BE2C (cell line): ENCODE results near the gene OR10Z1.

Source experiments
- DNase-seq: peaks from one replicate; pipeline ENCODE4 v3.0.0-alpha.2; 2020
- H3K27me3 ChIP-seq: fragments of 250-450 bp; sonication (Bioruptor Pico); 2 replicates; pipeline ENCODE4 v1.5.1; 2020; ENCODE audit warnings: mild to moderate bottlenecking
- H3K36me3 ChIP-seq: fragments of 250-450 bp; sonication (Bioruptor Pico); 2 replicates; pipeline ENCODE4 v1.5.1; 2020; ENCODE audit warnings: mild to moderate bottlenecking
- H3K4me1 ChIP-seq: fragments of 250-450 bp; sonication (Bioruptor Pico); 2 replicates; pipeline ENCODE4 v1.5.1; 2020
- H3K4me3 ChIP-seq: 2 replicates; pipeline ENCODE4 v1.5.1; 2011; ENCODE audit warnings: low read depth, low read length
- H3K9me3 ChIP-seq: fragments of 250-450 bp; sonication (Bioruptor Pico); 2 replicates; pipeline ENCODE4 v1.5.1; 2020
- CTCF ChIP-seq: IDR thresholded peaks from 2 replicates; pipeline ENCODE4 v1.5.1; 2012; ENCODE audit warnings: mild to moderate bottlenecking, low read depth, low read length

Gene OR10Z1

GRCh38 chr1:158649052-158649451, 44.0 kb downstream of the OR10Z1 start:
- no peak for TF ChIP-seq CTCF
- DNase-seq: no peak
- Histone ChIP-seq H3K36me3 (no peaks in the 10 kb centered on the region), H3K27me3 (no peaks in the 10 kb centered on the region), H3K4me3 (no peak overlapping the region), H3K4me1 (no peaks in the 10 kb centered on the region), H3K9me3 (no peaks in the 10 kb centered on the region)

GRCh38 chr1:158652721-158653334, 47.8 kb downstream of the OR10Z1 start:
- Histone ChIP-seq H3K27me3 (no peaks in the 10 kb centered on the region), H3K4me3 (no peak overlapping the region), H3K9me3 (no peaks in the 10 kb centered on the region), H3K4me1 (no peaks in the 10 kb centered on the region), H3K36me3 (no peaks in the 10 kb centered on the region)
- DNase-seq: no peak
- no peak for TF ChIP-seq CTCF

- TF ChIP-seq CTCF: no peak
- Histone ChIP-seq H3K27me3 (no peaks in the 10 kb centered on the region), H3K36me3 (no peaks in the 10 kb centered on the region), H3K4me3 (no peak overlapping the region), H3K9me3 (no peaks in the 10 kb centered on the region), H3K4me1 (no peaks in the 10 kb centered on the region)
- no peak for DNase-seq
Measured at GRCh38 chr1:158654086-158654485, 49.0 kb downstream of the OR10Z1 start.

DNA sequence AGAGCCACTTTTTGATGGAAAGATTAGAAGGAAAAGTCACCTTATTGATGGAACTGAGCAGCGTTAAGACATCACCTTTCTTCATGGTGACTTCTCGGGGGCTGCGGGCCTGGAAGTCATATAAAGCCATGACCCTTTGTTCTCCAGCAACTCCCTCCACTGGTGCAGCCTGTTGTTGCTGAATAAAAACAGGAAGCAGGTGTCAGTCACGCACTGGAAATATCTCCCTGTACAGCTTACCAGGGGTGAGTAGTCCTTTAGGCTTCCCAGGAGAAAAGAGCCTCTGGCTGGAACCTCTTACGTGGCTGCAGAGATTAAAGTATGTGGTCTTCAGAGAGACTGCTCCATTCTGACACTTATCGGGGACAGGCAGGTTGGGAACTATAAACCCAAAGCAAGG, 49.5 kb downstream of the OR10Z1 start:
- Histone ChIP-seq H3K9me3 (no peaks in the 10 kb centered on the region), H3K4me3 (no peak overlapping the region), H3K36me3 (no peaks in the 10 kb centered on the region), H3K4me1 (no peaks in the 10 kb centered on the region), H3K27me3 (no peaks in the 10 kb centered on the region)
- no peak for DNase-seq
- TF ChIP-seq CTCF: no peak
